GM19328 (cell line): ENCODE measurements around the gene FBXW7.
"Not testable (repeated sequence)": the region's sequence is repeated elsewhere in the genome, so short reads cannot be mapped to it uniquely, and the experiment has no call there.

Experiments used
- ATAC-seq: cut with Tn5 transposase; IDR thresholded peaks from one replicate; pipeline ENCODE4 v1.9.1; 2021; ENCODE audit warnings: mild to moderate bottlenecking, moderate library complexity; ENCODE audit not compliant: unreplicated experiment

The FBXW7 gene

GRCh38 chr4:152535903-152536544, at the start of gene FBXW7:
Gene FBXW7 (minus strand): TSS chr4:152536092. CDS start chr4:152411803, 124,289 bp downstream.
- ATAC-seq: peak; percentile 85

GRCh38 chr4:152585023-152585441, 49.1 kb upstream of the FBXW7 start:
- ATAC-seq: no peak

GRCh38 chr4:152581536-152582160, 45.8 kb upstream of the FBXW7 start:
- no peak for ATAC-seq

GRCh38 chr4:152579916-152580315, 44.0 kb upstream of the FBXW7 start:
- ATAC-seq: no peak

- no peak for ATAC-seq
These were observed 43.3 kb upstream of the FBXW7 start for GRCh38 chr4:152579107-152579764.

- ATAC-seq: no peak
These were observed 42.8 kb upstream of the FBXW7 start for GRCh38 chr4:152578670-152579069.

GRCh38 chr4:152577708-152578396, 42.0 kb upstream of the FBXW7 start:
- no peak for ATAC-seq

GRCh38 chr4:152575533-152575932, 39.6 kb upstream of the FBXW7 start:
- no peak for ATAC-seq

GRCh38 chr4:152573861-152574260, 38.0 kb upstream of the FBXW7 start:
- no peak for ATAC-seq

GRCh38 chr4:152572417-152573086, 36.7 kb upstream of the FBXW7 start:
- no peak for ATAC-seq

- ATAC-seq: no peak
These were observed 35.9 kb upstream of the FBXW7 start for GRCh38 chr4:152571770-152572169.

- no peak for ATAC-seq
These were observed 35.4 kb upstream of the FBXW7 start for GRCh38 chr4:152571296-152571695.

GRCh38 chr4:152565333-152565732, 29.4 kb upstream of the FBXW7 start:
- ATAC-seq: no peak

- no peak for ATAC-seq
These were observed 28.4 kb upstream of the FBXW7 start for GRCh38 chr4:152564336-152564735.

GRCh38 chr4:152563209-152563608, 27.3 kb upstream of the FBXW7 start:
- ATAC-seq: no peak

GRCh38 chr4:152559641-152560040, 23.7 kb upstream of the FBXW7 start:
- no peak for ATAC-seq

GRCh38 chr4:152558396-152558795, 22.5 kb upstream of the FBXW7 start:
- ATAC-seq: no peak

GRCh38 chr4:152556834-152557233, 20.9 kb upstream of the FBXW7 start:
- ATAC-seq: no peak

GRCh38 chr4:152556283-152556682, 20.4 kb upstream of the FBXW7 start:
- no peak for ATAC-seq

GRCh38 chr4:152554742-152555141, 18.9 kb upstream of the FBXW7 start:
- ATAC-seq: no peak

GRCh38 chr4:152550687-152551086, 14.8 kb upstream of the FBXW7 start:
- ATAC-seq: not testable (repeated sequence)
